Common myeloid progenitor, CD34-positive (primary cell): ENCODE data around the gene HGD.

ENCODE experiments used
- CTCF ChIA-PET: fragments of 350-600 bp; sonication (Branson Sonifier 250); formaldehyde crosslinking; loops from one replicate; lab custom pipeline; 2021; ENCODE audit warnings: antibody characterized with exemption; lab: Charles Lee
- POLR2A ChIA-PET: fragments of 350-600 bp; sonication (Branson Sonifier 250); formaldehyde crosslinking; loops from one replicate; lab custom pipeline; 2021; ENCODE audit warnings: antibody characterized with exemption; lab: Charles Lee
- DNase-seq, 3 donors: peaks; one replicate each; pipeline versions ENCODE4 v3.0.0 to v3.0.0-alpha.2; 2013
- H3K27ac ChIP-seq, 2 experiments: 1 replicate in 1 of 2; 2 replicates in 1 of 2; pipeline ENCODE4 v1.7.0; 2013; ENCODE audit warnings: inconsistent platforms in 2 of 2, low read length in 2 of 2, mild to moderate bottlenecking in 2 of 2, low read depth in 1 of 2, moderate library complexity in 1 of 2; ENCODE audit not compliant: severe bottlenecking in 2 of 2, insufficient read depth in 1 of 2, poor library complexity in 1 of 2
- H3K27me3 ChIP-seq, 5 experiments: replicated peaks in 2 of 5; 1 replicate in 3 of 5; 2 replicates in 2 of 5; pipeline versions ENCODE4 v1.6.1 to v1.7.0; 2013; ENCODE audit warnings: low read length in 4 of 5, mild to moderate bottlenecking in 2 of 5, moderate library complexity in 2 of 5, inconsistent platforms in 1 of 5; ENCODE audit not compliant: insufficient read depth in 5 of 5, control insufficient read depth in 4 of 5
- H3K36me3 ChIP-seq, 4 experiments: 1 replicate in 2 of 4; 2 replicates in 2 of 4; pipeline versions ENCODE4 v1.6.1 to v1.7.0; 2013; ENCODE audit warnings: low read length in 3 of 4, control low read depth in 1 of 4, mild to moderate bottlenecking in 1 of 4; ENCODE audit not compliant: control insufficient read depth in 4 of 4, insufficient read depth in 4 of 4
- H3K4me1 ChIP-seq, 4 experiments: 1 replicate in 3 of 4; 2 replicates in 1 of 4; pipeline versions ENCODE4 v1.6.1 to v1.7.1; 2013; ENCODE audit warnings: low read length in 3 of 4, mild to moderate bottlenecking in 3 of 4, control low read depth in 1 of 4, inconsistent platforms in 1 of 4, moderate library complexity in 1 of 4; ENCODE audit not compliant: control insufficient read depth in 4 of 4, insufficient read depth in 4 of 4; ENCODE audit errors: control extremely low read depth in 1 of 4
- H3K4me3 ChIP-seq, 7 experiments: 1 replicate in 4 of 7; 2 replicates in 3 of 7; pipeline versions ENCODE4 v1.5.1 to v1.7.0; 2013; ENCODE audit warnings: mild to moderate bottlenecking in 7 of 7, low read length in 6 of 7, moderate library complexity in 6 of 7, inconsistent platforms in 2 of 7, low read depth in 2 of 7, control low read depth in 1 of 7; ENCODE audit not compliant: insufficient read depth in 4 of 7, control insufficient read depth in 1 of 7; ENCODE audit errors: extremely low read depth in 1 of 7
- H3K9me3 ChIP-seq, 5 experiments: 1 replicate in 4 of 5; 2 replicates in 1 of 5; pipeline versions ENCODE4 v1.6.1 to v1.7.1; 2013; ENCODE audit warnings: low read length in 4 of 5, mild to moderate bottlenecking in 2 of 5, inconsistent platforms in 1 of 5, low read depth in 1 of 5, moderate library complexity in 1 of 5; ENCODE audit not compliant: control insufficient read depth in 4 of 5, insufficient read depth in 2 of 5; ENCODE audit errors: control extremely low read depth in 1 of 5
- WGBS: methylation state at CpG from one replicate; pipeline ENCODE4 v1.1.5; 2013; ENCODE audit not compliant: insufficient coverage; 5-methylcytosine and 5-hydroxymethylcytosine counted together

HGD gene

GRCh38 chr3:120708408-120708807, 26.4 kb upstream of the HGD start:
- Histone ChIP-seq H3K27me3 (no peaks in the 10 kb centered on the region), H3K4me3 (no peak overlapping the region), H3K9me3 (peaks cover 0 to 5% (median 0%) of the 10 kb centered on the region in 5 experiments), H3K27ac (no peak overlapping the region), H3K36me3 (peaks cover 3 to 16% (median 5%) of the 10 kb centered on the region in 4 experiments), H3K4me1 (no peaks in the 10 kb centered on the region)
- DNase-seq, result no peak
- ChIA-PET POLR2A (interaction anchor here (0.6 kb wide), 1 partner anchor 8 kb away, joined by 3 read pairs; no protein-coding TSS in a partner anchor), CTCF (no interaction called here)

DNA sequence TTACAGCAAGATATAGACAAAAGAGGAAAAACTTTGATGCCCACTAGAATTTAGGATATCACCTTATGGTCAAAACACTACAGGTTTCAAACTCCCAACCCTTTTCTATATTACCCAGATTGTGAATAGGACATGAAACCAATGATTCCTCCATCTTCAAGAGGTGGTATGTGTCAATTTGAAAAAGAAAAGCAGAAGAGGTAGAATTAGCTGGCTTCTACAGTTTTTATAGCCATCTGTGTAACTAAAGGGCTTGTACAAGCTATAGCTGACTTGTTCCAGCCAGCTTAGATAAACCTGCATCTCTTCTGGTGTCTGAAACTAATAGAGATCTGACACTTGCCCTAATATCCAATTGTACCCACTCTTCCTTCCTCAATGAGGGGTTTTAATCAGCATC, 24.9 kb upstream of the HGD start:
- POLR2A ChIA-PET, result no interaction called here
- Histone ChIP-seq H3K4me1 (no peaks in the 10 kb centered on the region), H3K9me3 (peaks cover 0 to 13% (median 0%) of the 10 kb centered on the region in 5 experiments), H3K27ac (no peak overlapping the region), H3K36me3 (peaks cover 4 to 20% (median 7%) of the 10 kb centered on the region in 4 experiments), H3K4me3 (no peak overlapping the region), H3K27me3 (no peaks in the 10 kb centered on the region)
- CTCF ChIA-PET, result no interaction called here
- no peak for DNase-seq

GRCh38 chr3:120705884-120706582, 24.0 kb upstream of the HGD start:
- H3K36me3 ChIP-seq, result peaks cover 4 to 20% (median 9%) of the 10 kb centered on the region in 4 experiments
- no peak overlapping the region for H3K4me3 ChIP-seq
- ChIA-PET POLR2A (no interaction called here), CTCF (no interaction called here)
- no peak for DNase-seq
- WGBS, result 100% methylated on average over 4 of the region's 5 CpGs
- peaks cover 0 to 13% (median 0%) of the 10 kb centered on the region in 5 experiments for H3K9me3 ChIP-seq
- H3K27me3 ChIP-seq, result no peaks in the 10 kb centered on the region
- H3K27ac ChIP-seq, result no peak overlapping the region
- H3K4me1 ChIP-seq, result no peaks in the 10 kb centered on the region

- Histone ChIP-seq H3K9me3 (peaks cover 0 to 13% (median 0%) of the 10 kb centered on the region in 5 experiments), H3K27ac (no peak overlapping the region), H3K4me1 (no peaks in the 10 kb centered on the region), H3K27me3 (no peaks in the 10 kb centered on the region), H3K4me3 (no peak overlapping the region), H3K36me3 (peaks cover 7 to 14% (median 10%) of the 10 kb centered on the region in 4 experiments)
- DNase-seq, result no peak
- WGBS, result 100% methylated on average over 1 of the region's 3 CpGs
- POLR2A ChIA-PET, result no interaction called here
- CTCF ChIA-PET, result no interaction called here
Observed at GRCh38 chr3:120699333-120699732, 17.3 kb upstream of the HGD start.

GRCh38 chr3:120693439-120694171, 11.6 kb upstream of the HGD start:
- Histone ChIP-seq H3K4me1 (peaks cover 0 to 3% (median 2%) of the 10 kb centered on the region in 4 experiments), H3K27ac (no peak overlapping the region), H3K4me3 (no peak overlapping the region), H3K36me3 (peaks cover 2 to 10% (median 6%) of the 10 kb centered on the region in 4 experiments), H3K9me3 (no peaks in the 10 kb centered on the region), H3K27me3 (no peaks in the 10 kb centered on the region)
- no CpG with 5 or more reads among the region's 1 CpG for WGBS
- ChIA-PET CTCF (interaction anchor here (0.9 kb wide), 1 partner anchor 101 kb away, joined by 3 read pairs; no protein-coding TSS in a partner anchor), POLR2A (no interaction called here)
- DNase-seq, result peak in 2 of 3 donors; percentile 21 to 31

- Histone ChIP-seq H3K4me1 (peaks cover 0 to 7% (median 2%) of the 10 kb centered on the region in 4 experiments), H3K4me3 (no peak overlapping the region), H3K36me3 (peaks cover 0 to 3% (median 1%) of the 10 kb centered on the region in 4 experiments), H3K9me3 (no peaks in the 10 kb centered on the region), H3K27me3 (no peaks in the 10 kb centered on the region), H3K27ac (no peak overlapping the region)
- WGBS, result no CpG with 5 or more reads among the region's 3 CpGs
- POLR2A ChIA-PET, result no interaction called here
- no peak for DNase-seq
- CTCF ChIA-PET, result no interaction called here
Observed at GRCh38 chr3:120689395-120689794, 7.4 kb upstream of the HGD start.

DNA sequence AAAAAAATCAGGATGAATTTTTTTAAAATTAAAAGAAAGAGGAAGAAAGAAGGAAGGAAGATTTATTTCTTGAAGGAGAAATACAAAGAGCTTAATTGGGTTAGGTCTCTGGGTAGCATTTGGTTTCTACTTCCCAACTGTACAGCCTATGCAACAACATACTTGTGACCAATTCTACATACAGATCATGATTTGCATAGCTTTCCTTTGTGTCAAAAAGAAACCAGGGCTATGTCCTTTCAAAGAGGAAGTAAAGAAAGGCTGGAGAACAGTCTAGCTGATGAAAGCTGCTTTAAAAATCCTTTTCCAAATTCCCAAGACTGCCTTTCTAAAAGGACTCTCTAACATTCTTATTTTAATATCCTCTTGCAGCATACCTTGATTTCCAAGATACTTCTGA, 6.1 kb upstream of the HGD start:
- no peaks in the 10 kb centered on the region for H3K9me3 ChIP-seq
- H3K27ac ChIP-seq, result no peak overlapping the region
- no peaks in the 10 kb centered on the region for H3K27me3 ChIP-seq
- no peak overlapping the region for H3K4me3 ChIP-seq
- peaks cover 0 to 3% (median 1%) of the 10 kb centered on the region in 4 experiments for H3K36me3 ChIP-seq
- peaks cover 2 to 9% (median 2%) of the 10 kb centered on the region in 4 experiments for H3K4me1 ChIP-seq
- ChIA-PET POLR2A (no interaction called here), CTCF (no interaction called here)
- DNase-seq, result no peak
